HG02642 (cell line): Measurements from ENCODE around the gene MT1E.
"Not testable (repeated sequence)": the region's sequence is repeated elsewhere in the genome, so short reads cannot be mapped to it uniquely, and the experiment has no call there.

Experiments used
- ATAC-seq: cut with Tn5 transposase; IDR thresholded peaks from one replicate; pipeline ENCODE4 v1.9.1; 2021; ENCODE audit warnings: mild to moderate bottlenecking; ENCODE audit not compliant: unreplicated experiment, poor library complexity

The MT1E gene

GRCh38 chr16:56606476-56607108, 19.0 kb upstream of the MT1E start:
- ATAC-seq: no peak

DNA sequence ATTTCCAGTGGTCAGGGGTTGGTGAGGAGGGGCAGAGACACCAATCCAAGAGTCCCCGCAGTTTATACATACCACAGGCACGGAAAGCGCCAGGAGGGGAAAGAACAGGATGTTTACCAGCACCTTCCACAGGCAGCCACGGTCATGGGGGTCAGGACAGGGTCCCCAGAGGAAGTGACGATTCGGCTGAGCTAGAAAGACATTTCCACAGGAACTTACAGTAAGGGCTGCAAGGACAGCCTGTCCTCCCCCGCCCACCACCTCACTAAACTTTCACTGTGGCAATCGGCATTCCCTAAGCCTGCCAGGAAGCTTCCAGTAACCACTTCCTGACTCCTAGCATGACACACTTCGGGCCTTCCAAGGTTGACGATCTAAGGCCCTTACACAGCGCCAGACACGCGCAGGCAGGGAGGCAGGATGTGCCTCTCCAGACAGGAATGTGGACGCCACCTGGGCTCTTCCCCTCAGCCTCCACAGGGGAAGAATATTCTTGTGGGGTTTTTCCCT, 18.4 kb upstream of the MT1E start:
- ATAC-seq: no peak

- no peak for ATAC-seq
Measured at GRCh38 chr16:56607675-56608042, 17.9 kb upstream of the MT1E start.

DNA sequence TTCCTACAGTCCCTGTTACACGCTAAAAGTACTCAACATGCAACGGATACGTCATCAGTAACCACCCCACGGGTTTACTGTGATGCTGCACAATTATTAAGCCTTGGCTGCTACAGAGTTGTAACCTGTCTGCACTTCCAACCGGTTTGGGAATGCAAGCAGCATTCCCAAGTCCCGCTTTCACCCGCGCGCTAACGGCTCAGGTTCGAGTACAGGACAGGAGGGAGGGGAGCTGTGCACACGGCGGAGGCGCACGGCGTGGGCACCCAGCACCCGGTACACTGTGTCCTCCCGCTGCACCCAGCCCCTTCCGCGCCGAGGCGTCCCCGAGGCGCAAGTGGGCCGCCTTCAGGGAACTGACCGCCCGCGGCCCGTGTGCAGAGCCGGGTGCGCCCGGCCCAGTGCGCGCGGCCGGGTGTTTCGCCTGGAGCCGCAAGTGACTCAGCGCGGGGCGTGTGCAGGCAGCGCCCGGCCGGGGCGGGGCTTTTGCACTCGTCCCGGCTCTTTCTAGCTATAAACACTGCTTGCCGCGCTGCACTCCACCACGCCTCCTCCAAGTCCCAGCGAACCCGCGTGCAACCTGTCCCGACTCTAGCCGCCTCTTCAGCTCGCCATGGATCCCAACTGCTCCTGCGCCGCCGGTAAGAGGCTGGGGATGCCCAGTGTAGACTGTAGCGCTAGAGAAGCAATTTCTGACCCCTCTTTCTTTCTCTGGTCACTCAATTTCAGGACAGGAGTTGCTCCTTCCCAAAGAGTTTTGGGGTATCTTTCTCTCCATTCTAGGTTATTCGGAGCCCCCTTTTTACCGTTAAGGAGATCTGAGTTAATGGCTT, 17.3 kb upstream of the MT1E start, which contains the start of gene MT2A:
TSS of gene MT2A (plus strand) at position 542 of the 833 bp plus-strand sequence. CDS start at position 614, 72 bp downstream.
- ATAC-seq: peak; percentile 88

- ATAC-seq: no peak
Measured at GRCh38 chr16:56608876-56609462, 16.6 kb upstream of the MT1E start.

GRCh38 chr16:56609463-56609921, 16.1 kb upstream of the MT1E start:
- peak; percentile 37 for ATAC-seq

DNA sequence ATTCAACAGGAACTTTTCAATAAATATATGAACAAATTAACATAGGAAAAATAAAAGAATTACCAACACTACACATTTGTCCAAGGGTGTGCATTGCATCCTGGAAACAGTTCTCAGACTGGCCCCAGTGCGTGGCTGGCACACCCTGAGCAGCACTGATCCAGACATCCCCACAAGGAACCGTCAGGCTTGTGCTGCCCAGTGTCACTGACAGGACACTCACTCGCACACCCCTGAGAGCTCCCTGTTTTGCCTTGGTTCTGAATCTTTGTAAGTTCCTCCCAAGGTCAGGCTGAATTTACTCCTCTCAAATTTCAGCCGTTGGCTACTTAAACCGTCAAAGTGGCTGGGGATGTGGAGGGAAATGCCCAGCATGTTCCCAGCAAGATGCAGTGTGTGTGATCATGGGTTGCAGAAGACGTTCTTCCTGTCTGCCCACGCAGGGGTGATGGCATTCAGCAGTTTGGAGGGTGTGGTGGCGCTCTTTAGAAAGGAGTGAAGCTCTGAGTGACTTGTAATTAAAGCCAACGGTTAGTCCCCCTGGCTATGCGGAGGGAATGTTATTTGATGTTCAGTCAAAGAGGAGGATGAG, 15.5 kb upstream of the MT1E start:
- ATAC-seq: no peak

- ATAC-seq: no peak
Measured at GRCh38 chr16:56610609-56611111, 14.9 kb upstream of the MT1E start.

GRCh38 chr16:56611281-56611833, 14.2 kb upstream of the MT1E start:
- ATAC-seq: no peak

- no peak for ATAC-seq
Measured at GRCh38 chr16:56613706-56614105, 11.9 kb upstream of the MT1E start.

DNA sequence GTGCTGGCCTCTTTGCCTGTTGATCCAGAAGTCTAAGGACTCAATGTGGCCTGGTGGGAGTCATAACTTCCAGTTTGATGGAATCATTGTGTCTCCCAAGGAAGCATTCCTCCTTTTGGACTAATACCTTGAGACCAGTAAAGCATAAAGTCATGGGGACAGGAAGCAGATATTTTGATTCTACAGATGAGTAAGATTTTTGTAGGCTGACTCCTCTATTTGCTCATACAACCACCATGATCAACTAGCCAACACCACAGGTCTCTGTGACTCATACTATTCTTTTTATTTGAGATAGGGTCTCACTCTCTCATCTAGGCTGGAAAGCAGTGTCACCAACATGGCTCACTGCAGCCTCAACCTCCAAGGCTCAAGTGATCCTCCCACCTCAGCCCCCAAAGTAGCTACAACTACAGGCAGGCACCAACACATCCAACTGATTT, 11.0 kb upstream of the MT1E start:
- no peak for ATAC-seq

DNA sequence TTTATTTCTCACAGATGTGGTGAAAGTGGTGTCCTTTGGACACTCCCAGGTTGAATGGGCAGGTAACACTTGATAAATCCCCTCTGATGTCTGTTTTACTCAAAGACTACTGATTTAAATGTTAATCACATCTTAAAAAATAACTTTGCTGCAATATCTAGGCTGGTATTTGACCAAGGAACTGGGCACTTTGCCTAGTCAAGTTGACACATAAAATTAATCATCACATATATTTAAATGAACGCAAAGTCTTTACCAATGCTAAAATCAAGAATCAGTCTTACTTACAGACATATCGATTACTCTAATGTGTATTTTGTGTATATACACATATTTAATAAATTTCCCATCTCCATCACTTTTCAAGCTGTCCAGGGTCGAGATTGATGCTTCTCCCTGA, 10.2 kb upstream of the MT1E start:
- ATAC-seq: no peak

DNA sequence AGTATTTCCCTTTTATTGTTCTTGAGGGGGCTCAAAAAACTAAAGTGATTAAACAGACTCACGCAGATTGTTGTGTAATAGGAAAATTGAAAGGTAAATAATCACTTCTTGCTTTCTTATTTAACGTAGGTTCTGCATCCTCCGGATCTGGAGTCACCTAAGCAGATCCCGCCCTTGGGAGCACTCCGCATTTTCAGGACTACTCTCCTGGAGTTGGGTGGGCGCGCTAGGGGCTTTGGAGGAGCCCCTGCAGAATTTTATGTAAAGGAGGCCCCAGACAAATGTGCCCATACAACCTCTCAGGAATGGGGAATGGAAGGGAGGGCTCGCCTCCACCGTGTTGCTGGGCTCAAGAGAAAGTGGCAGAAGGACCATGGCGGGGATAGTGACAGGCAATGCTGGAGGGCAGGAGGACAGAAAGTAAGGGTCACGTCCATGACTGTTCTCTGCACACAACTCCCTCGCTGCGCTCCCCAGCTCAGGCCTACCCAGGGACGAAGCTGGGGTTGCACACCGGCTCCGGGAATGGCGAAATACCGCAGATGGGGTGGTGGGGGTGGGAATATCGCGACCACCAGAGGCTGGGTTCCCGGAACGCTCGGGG, 8.9 kb upstream of the MT1E start:
- no peak for ATAC-seq

DNA sequence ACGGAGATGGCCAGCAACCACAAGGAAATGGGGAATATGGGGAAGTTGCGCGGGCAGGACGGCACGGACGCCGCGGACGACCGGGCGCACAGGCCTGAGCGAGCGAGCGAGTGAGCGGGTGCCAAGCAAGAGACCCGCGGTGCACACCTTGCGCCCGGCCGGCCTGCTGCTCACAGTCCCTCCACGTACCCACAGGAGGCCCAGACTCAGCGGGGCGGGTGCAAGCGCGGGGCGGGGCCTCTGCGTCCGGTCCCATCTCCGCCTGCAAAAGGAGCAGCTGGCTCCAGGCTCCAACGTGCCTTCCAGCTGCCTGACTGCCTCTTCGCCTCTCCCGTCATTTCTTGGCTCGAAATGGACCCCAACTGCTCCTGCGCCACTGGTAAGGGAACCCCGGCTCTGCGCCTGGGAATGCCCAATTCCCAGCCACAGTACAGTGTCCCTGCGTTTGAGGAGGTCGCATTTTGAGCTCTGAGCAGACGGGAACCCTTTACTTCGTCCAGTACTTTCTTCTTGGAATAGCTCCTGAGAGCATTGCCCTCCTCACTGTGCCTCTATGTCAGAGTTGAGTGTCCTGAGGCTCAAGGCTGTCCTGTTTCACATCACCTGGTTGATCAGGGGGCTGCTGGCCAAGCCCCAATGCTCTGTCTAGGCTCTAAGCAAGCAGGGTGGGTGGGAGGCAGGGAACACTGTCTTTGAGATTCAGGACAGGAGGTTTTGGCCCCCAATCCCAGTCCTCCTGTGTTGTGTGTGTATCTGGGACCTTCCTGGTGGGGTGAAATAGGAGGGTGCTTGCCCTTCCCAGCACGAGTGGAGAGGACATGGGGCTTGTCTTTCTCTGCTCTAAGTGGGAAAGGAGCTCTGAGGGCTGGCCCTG, 8.1 kb upstream of the MT1E start:
- no peak for ATAC-seq

DNA sequence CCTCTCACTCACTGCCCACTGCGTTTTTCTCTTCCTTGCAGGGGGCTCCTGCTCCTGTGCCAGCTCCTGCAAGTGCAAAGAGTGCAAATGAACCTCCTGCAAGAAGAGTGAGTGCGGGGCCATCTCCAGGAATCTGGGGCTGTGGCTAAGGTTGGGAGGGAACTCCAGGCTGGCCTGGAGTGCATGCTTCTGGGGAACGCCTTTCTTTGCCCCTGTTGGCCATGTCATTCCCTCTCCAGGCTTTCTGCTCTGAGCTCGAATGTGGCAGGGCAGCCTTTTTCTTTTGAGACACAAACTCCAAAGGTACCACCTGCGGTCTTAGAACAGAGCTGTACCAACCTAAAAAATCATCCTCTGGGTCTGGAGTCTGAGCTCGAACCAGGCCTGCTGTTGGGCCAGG, 7.4 kb upstream of the MT1E start:
- no peak for ATAC-seq

- ATAC-seq: no peak
Measured at GRCh38 chr16:56620339-56620897, 5.2 kb upstream of the MT1E start.

DNA sequence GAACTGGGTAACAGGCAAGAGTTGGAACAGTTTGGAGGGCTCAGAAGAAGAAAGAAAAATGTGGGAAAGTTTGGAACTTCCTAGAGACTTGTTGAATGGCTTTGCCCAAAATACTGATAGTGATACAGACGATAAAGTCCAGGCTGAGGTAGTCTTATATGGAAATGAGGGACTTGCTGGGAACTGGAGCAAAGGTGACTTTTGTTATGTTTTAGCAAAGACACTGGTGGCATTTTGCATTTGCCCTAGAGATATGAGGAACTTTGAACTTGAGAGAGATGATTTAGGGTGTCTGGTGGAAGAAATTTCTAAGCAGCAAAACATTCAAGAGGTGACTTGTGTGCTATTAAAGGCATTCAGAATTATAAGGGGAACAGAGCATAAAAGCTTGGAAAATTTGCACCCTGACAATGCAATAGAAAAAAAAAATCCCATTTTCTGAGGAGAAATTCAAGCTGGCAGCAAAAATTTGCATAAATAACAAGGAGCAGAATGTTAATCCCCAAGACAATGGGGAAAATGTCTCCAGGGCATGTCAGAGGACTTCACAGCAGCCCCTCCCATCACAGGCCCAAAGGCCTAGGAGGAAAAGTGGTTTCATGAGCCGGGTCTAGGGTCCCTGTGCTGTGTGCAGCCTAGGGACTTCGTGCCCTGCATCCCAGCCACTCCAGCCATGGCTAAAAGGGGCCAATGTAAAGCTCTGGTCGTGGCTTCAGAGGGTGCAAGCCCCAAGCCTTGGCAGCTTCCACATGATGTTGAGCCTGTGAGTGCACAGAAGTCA, 3.7 kb upstream of the MT1E start:
- not testable (repeated sequence) for ATAC-seq

DNA sequence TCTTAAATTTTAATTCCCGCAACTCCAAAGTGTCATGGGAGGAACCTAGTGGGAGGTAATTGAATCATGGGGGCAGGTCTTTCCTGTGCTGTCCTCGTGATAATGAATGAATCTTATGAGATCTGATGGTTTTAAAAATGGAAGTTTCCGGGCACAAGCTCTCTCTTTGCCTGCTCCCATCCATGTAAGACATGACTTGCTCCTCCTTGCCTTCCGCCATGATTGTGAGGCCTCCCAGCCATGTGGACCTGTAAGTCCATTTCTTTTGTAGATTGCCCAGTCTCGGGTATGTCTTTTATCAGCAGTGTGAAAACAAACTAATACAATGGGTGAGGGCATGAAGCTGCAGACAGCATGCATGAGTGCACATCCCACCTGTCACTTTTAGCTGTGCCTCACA, 2.4 kb upstream of the MT1E start:
- not testable (repeated sequence) for ATAC-seq
